A549 (cell line): ENCODE measurements around the gene BET1L. TPM values are rescaled to one million over a fixed set of nuclear protein-coding genes. Genes with fewer than 3 reads are reported as not detected.

ENCODE experiments used
- ATAC-seq, 2 experiments: fragments of 200-7000 bp in 1 of 2; fragments of >200 bp in 1 of 2; cut with Nextera tagmentation in 1 of 2; cut with Tn5 transposase in 1 of 2; 3 replicates each; pipeline versions ENCODE4 v1.8.0 to v1.9.1; 2018 to 2020; ENCODE audit warnings: mild to moderate bottlenecking in 1 of 2, moderate library complexity in 1 of 2
- CTCF ChIA-PET: fragments of 300-600 bp; sonication (Branson Sonifier 250); formaldehyde crosslinking; extraction: SDS; loops from one replicate; lab custom pipeline; 2021; ENCODE audit warnings: antibody characterized with exemption, inconsistent platforms; lab: Yijun Ruan, JAX
- POLR2A ChIA-PET: fragments of 350-600 bp; formaldehyde crosslinking; extraction: SDS; loops from one replicate; lab custom pipeline; 2021; ENCODE audit warnings: antibody characterized with exemption, inconsistent platforms; lab: Yijun Ruan, JAX
- DNase-seq, 2 experiments: peaks; one replicate each; pipeline versions ENCODE4 v3.0.0 to v3.0.0-alpha.2; 2011 to 2016; ENCODE audit warnings: low read depth in 1 of 2, low spot score in 1 of 2
- FAIRE-seq: peaks from 2 replicates; lab custom pipeline; 2011; peaks lifted over from hg19 to GRCh38; lab: Jason Lieb, UNC
- H3K27ac ChIP-seq, 2 experiments: fragments of >200 bp; sonication (Bioruptor Twin); formaldehyde crosslinking; 3 replicates each; pipeline ENCODE4 v1.5.1; 2016 to 2017
- H3K4me1 ChIP-seq: fragments of >200 bp; sonication (Bioruptor Twin); formaldehyde crosslinking; 3 replicates; pipeline ENCODE4 v1.6.1; 2016
- H3K4me2 ChIP-seq: fragments of >200 bp; sonication (Bioruptor Twin); formaldehyde crosslinking; 3 replicates; pipeline ENCODE4 v1.6.1; 2016
- H3K4me3 ChIP-seq: fragments of >200 bp; sonication (Bioruptor Twin); formaldehyde crosslinking; 3 replicates; pipeline ENCODE4 v1.5.1; 2016
- H3K9me3 ChIP-seq: fragments of >200 bp; sonication (Bioruptor Twin); formaldehyde crosslinking; 3 replicates; pipeline ENCODE4 v1.6.1; 2016
- CEBPB ChIP-seq, 2 experiments: fragments of >200 bp in 1 of 2; sonication (Bioruptor Twin) in 1 of 2; formaldehyde crosslinking in 1 of 2; IDR thresholded peaks; 2 replicates each; pipeline ENCODE4 v1.6.1; 2012 to 2016
- CHD2 ChIP-seq: fragments of 150-350 bp; IDR thresholded peaks from 2 replicates; pipeline ENCODE4 v1.6.1; 2014; ENCODE audit warnings: low read length; ENCODE audit not compliant: partially characterized antibody
- EP300 ChIP-seq, 2 experiments: fragments of >200 bp; sonication (Bioruptor Twin); formaldehyde crosslinking; IDR thresholded peaks; 2 replicates in 1 of 2; 3 replicates in 1 of 2; pipeline ENCODE4 v1.6.1; 2016 to 2017
- ESRRA ChIP-seq: fragments of 150-350 bp; IDR thresholded peaks from 2 replicates; pipeline ENCODE4 v1.6.1; 2014; ENCODE audit warnings: mild to moderate bottlenecking, low read length, borderline replicate concordance
- FOSL2 ChIP-seq, 2 experiments: fragments of 450-650 bp in 1 of 2; fragments of >200 bp in 1 of 2; sonication (Bioruptor Twin) in 1 of 2; formaldehyde crosslinking; IDR thresholded peaks; 2 replicates each; pipeline versions ENCODE4 v1.5.0 to v1.6.1; 2016 to 2020; ENCODE audit warnings: mild to moderate bottlenecking in 1 of 2, moderate library complexity in 1 of 2
- FOXS1 ChIP-seq: fragments of 250-450 bp; sonication (Bioruptor Pico); IDR thresholded peaks from 2 replicates; pipeline ENCODE4 v1.5.0; 2020; ENCODE audit warnings: mild to moderate bottlenecking, moderate library complexity
- GATA3 ChIP-seq: IDR thresholded peaks from 2 replicates; pipeline ENCODE4 v1.6.1; 2012; ENCODE audit warnings: borderline replicate concordance
- HOXA7 ChIP-seq: fragments of 250-450 bp; sonication (Bioruptor Pico); IDR thresholded peaks from 2 replicates; pipeline ENCODE4 v1.5.0; 2020; ENCODE audit warnings: mild to moderate bottlenecking, moderate library complexity
- HOXB13 ChIP-seq: fragments of 250-450 bp; sonication (Bioruptor Pico); IDR thresholded peaks from 2 replicates; pipeline ENCODE4 v1.5.0; 2020; ENCODE audit warnings: low read depth, mild to moderate bottlenecking, moderate library complexity
- JUN ChIP-seq, 2 experiments: fragments of >200 bp; sonication (Bioruptor Twin); formaldehyde crosslinking; IDR thresholded peaks; 2 replicates in 1 of 2; 3 replicates in 1 of 2; pipeline ENCODE4 v1.6.1; 2016 to 2017
- JUNB ChIP-seq: fragments of >200 bp; sonication (Bioruptor Twin); formaldehyde crosslinking; IDR thresholded peaks from 2 replicates; pipeline ENCODE4 v1.6.1; 2016
- PHF8 ChIP-seq: fragments of 200-600 bp; sonication (generic); IDR thresholded peaks from 2 replicates; pipeline ENCODE4 v1.6.1; 2016; ENCODE audit warnings: low read depth, mild to moderate bottlenecking, antibody characterized with exemption, moderate library complexity, borderline replicate concordance
- POLR2A ChIP-seq: IDR thresholded peaks from 2 replicates; pipeline ENCODE4 v1.6.1; 2012; ENCODE audit warnings: mild to moderate bottlenecking, low read length
- POLR2AphosphoS2 ChIP-seq: conservative IDR thresholded peaks from 2 replicates; pipeline ENCODE4 v1.6.1; 2012; ENCODE audit warnings: low read length, improper control_type of control experiment, inconsistent platforms
- RAD21 ChIP-seq, 2 experiments: fragments of >200 bp in 1 of 2; sonication (Bioruptor Twin) in 1 of 2; formaldehyde crosslinking in 1 of 2; IDR thresholded peaks in 1 of 2; conservative IDR thresholded peaks in 1 of 2; 2 replicates in 1 of 2; 3 replicates in 1 of 2; pipeline ENCODE4 v1.6.1; 2012 to 2018; ENCODE audit warnings: inconsistent platforms in 1 of 2
- RARB ChIP-seq: fragments of 250-450 bp; sonication (Bioruptor Pico); IDR thresholded peaks from 2 replicates; pipeline ENCODE4 v1.8.0; 2021; ENCODE audit warnings: mild to moderate bottlenecking, moderate library complexity
- RCOR1 ChIP-seq: fragments of 150-350 bp; IDR thresholded peaks from 2 replicates; pipeline ENCODE4 v1.6.1; 2014; ENCODE audit warnings: antibody characterized with exemption, low read length, low read depth
- RFX5 ChIP-seq: fragments of 450-650 bp; IDR thresholded peaks from 2 replicates; pipeline ENCODE4 v1.7.1; 2014; ENCODE audit warnings: antibody characterized with exemption, mild to moderate bottlenecking, moderate library complexity
- TFCP2L1 ChIP-seq: fragments of 250-450 bp; sonication (Bioruptor Pico); IDR thresholded peaks from 2 replicates; pipeline ENCODE4 v1.5.0; 2021; ENCODE audit warnings: mild to moderate bottlenecking
- TP53 ChIP-seq: fragments of 250-450 bp; sonication (Bioruptor Pico); IDR thresholded peaks from 2 replicates; pipeline ENCODE4 v1.5.0; 2021; ENCODE audit warnings: mild to moderate bottlenecking, moderate library complexity
- ZFP36 ChIP-seq: fragments of 450-650 bp; IDR thresholded peaks from 2 replicates; pipeline ENCODE4 v1.6.1; 2014; ENCODE audit warnings: borderline replicate concordance; ENCODE audit not compliant: partially characterized antibody
- ZNF302 ChIP-seq: fragments of 250-450 bp; sonication (Bioruptor Pico); IDR thresholded peaks from 2 replicates; pipeline ENCODE4 v1.9.0; 2021; ENCODE audit warnings: inconsistent platforms, mild to moderate bottlenecking, moderate library complexity
- WGBS: methylation state at CpG from one replicate; pipeline ENCODE4 v1.1.6; 2017; ENCODE audit errors: missing lambda C conversion rate; 5-methylcytosine and 5-hydroxymethylcytosine counted together
- polyA minus RNA-seq: library from RNA; depleted of rRNA, polyadenylated mRNA; stranded (reverse); fragments of >200 nt; gene quantifications from 2 replicates; pipeline ENCODE4 v1.2.3, GENCODE V29; 2011; rRNA and poly(A)+ RNA removed
- polyA plus RNA-seq, 4 experiments: library from polyadenylated mRNA; depleted of rRNA in 3 of 4; stranded (reverse); fragments of >200 nt; fragmentation: RNase III in 1 of 4; extraction: RNeasy Plus Mini Kit Qiagen cat#74134 plus additional on column Dnase treatment in 1 of 4; gene quantifications; 2 replicates in 3 of 4; 3 replicates in 1 of 4; pipeline ENCODE4 v1.2.3, GENCODE V29; 2011 to 2017
- TF ChIP-seq, protein P1 (sequence below): fragments of 250-450 bp; sonication (Bioruptor Pico); IDR thresholded peaks from 2 replicates; pipeline ENCODE4 v1.5.0; 2021; ENCODE audit warnings: mild to moderate bottlenecking, moderate library complexity, borderline replicate concordance
- TF ChIP-seq, protein P2 (sequence below): IDR thresholded peaks from 2 replicates; pipeline ENCODE4 v1.6.1; 2012
- TF ChIP-seq, protein P3 (sequence below): IDR thresholded peaks from 2 replicates; pipeline ENCODE4 v1.6.1; 2012
- TF ChIP-seq, protein P4 (sequence below): fragments of >200 bp; sonication (Bioruptor Twin); formaldehyde crosslinking; IDR thresholded peaks from 3 replicates; pipeline ENCODE4 v1.6.1; 2016
- TF ChIP-seq, protein P5 (sequence below): fragments of 150-350 bp; IDR thresholded peaks from 2 replicates; pipeline ENCODE4 v1.6.1; 2014; ENCODE audit warnings: low read depth, mild to moderate bottlenecking, low read length
- TF ChIP-seq, protein P6 (sequence below): fragments of >200 bp; sonication (Bioruptor Twin); formaldehyde crosslinking; IDR thresholded peaks from 2 replicates; pipeline ENCODE4 v1.6.1; 2016
- TF ChIP-seq, protein P7 (sequence below): IDR thresholded peaks from 2 replicates; pipeline ENCODE4 v1.6.1; 2012; ENCODE audit warnings: low read depth, borderline replicate concordance
- TF ChIP-seq, protein P8 (sequence below): fragments of >200 bp; sonication (Bioruptor Twin); formaldehyde crosslinking; IDR thresholded peaks from 3 replicates; pipeline ENCODE4 v1.5.1; 2016

Gene BET1L, protein sequence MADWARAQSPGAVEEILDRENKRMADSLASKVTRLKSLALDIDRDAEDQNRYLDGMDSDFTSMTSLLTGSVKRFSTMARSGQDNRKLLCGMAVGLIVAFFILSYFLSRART
- 44.5 and 54.0 TPM in 2 replicates for polyA plus RNA-seq (2011; rRNA removed)
- polyA plus RNA-seq (2012; cell fraction: cytosol; rRNA removed), result 38.5 and 53.0 TPM in 2 replicates
- polyA plus RNA-seq (2012; cell fraction: nucleus; rRNA removed), result 43.9 and 46.5 TPM in 2 replicates
- polyA plus RNA-seq (2017; fragmentation: RNase III; extraction: RNeasy Plus Mini Kit Qiagen cat#74134 plus additional on column Dnase treatment), result 26.4 to 28.5 TPM (median 28.3 TPM) in 3 replicates
- 52.5 and 55.5 TPM in 2 replicates for polyA minus RNA-seq

DNA sequence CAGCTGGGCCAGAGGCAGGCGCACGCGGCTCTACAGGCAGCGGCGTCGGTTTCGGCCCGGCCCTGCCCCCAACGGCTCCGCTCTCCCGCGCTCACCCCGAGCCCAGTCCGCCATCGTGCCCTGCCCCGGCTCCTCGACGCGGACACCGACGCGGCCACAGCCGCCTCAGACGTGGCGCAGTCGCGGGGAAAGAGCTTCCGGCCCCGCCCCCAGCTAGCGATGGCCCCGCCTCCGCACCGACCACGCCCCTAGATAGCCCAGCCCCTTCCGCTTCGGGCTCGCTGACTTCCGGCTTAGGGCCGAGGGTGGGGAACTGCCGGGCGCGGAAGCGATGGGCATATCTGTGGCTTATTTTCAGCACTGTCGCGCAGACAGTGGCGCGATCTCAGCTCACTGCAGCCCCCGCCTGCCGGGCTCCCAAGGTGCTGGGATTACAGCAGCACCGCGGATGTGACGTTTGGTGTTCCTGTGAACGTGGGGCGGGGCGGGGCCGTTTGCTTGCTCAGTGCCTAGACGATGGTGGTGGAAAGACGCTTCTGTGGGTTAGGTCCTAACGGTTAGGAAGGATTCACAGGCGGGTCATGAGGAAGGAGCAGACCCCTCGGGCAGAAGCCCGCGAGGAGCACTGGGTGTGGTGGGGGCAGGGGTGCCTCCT lies at the start of gene BET1L, which contains the start of gene RIC8A:
BET1L (minus strand) TSS at position 192 of the 655 bp plus-strand sequence; CDS start at position 114, 78 bp downstream.
RIC8A (plus strand) TSS at position 501 of the 655 bp plus-strand sequence. CDS start 1,147 bp downstream, outside the sequence.
- WGBS, result 2% methylated on average over 9 of the region's 63 CpGs
- FAIRE-seq (peak; percentile 43), ATAC-seq (peak; percentile 72 to 84), DNase-seq (peak; percentile 96 to 99)
- peak within 1 kb of the TSS; percentile 90 to 94 for H3K27ac ChIP-seq
- H3K4me1 ChIP-seq, result peaks cover 26% of the 10 kb centered on the region
- peak within 1 kb of the TSS; percentile 100 for H3K4me3 ChIP-seq
- ChIA-PET CTCF (interaction anchor here (1.0 kb wide), 2 partner anchors 10 to 155 kb away, joined by 3 read pairs; a partner anchor contains a TSS), POLR2A (interaction anchor here (0.6 to 1.9 kb wide), 20 partner anchors 9 to 328 kb away, joined by 3 to 21 read pairs (median 4); partner anchors contain the start of genes HRAS, PSMD13, PTDSS2 and RNH1)
- no peaks in the 10 kb centered on the region for H3K9me3 ChIP-seq
- H3K4me2 ChIP-seq, result peak within 1 kb of the TSS; percentile 96
- TF ChIP-seq, protein P1, sequence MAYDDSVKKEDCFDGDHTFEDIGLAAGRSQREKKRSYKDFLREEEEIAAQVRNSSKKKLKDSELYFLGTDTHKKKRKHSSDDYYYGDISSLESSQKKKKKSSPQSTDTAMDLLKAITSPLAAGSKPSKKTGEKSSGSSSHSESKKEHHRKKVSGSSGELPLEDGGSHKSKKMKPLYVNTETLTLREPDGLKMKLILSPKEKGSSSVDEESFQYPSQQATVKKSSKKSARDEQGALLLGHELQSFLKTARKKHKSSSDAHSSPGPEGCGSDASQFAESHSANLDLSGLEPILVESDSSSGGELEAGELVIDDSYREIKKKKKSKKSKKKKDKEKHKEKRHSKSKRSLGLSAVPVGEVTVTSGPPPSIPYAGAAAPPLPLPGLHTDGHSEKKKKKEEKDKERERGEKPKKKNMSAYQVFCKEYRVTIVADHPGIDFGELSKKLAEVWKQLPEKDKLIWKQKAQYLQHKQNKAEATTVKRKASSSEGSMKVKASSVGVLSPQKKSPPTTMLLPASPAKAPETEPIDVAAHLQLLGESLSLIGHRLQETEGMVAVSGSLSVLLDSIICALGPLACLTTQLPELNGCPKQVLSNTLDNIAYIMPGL (CRISPR knock-in tag), result no peak
- TF ChIP-seq TP53 (CRISPR knock-in tag) (0 out of 2 replicates have a peak, but pooled peaks have one; percentile 17), RARB (CRISPR knock-in tag) (no peak), ZFP36 (no peak), RFX5 (0 out of 2 replicates have a peak, but pooled peaks have one; percentile 51), JUNB (no peak), ZNF302 (CRISPR knock-in tag) (no peak), POLR2A (peak; percentile 96), RCOR1 (no peak), RAD21 (conservative IDR thresholded peaks at IDR 0.05 in 1 of 2, IDR thresholded peaks at IDR 0.05 in 1 of 2) (no peak), CEBPB (IDR thresholded peaks at IDR 0.05) (peak in 1 of 2 experiments; percentile 19; a peak in 1 of 4 replicates), GATA3 (peak; percentile 22; the same call in 1 of the 2 replicates), PHF8 (peak; percentile 92; the same call in 1 of the 2 replicates), EP300 (IDR thresholded peaks at IDR 0.05) (no peak), HOXB13 (no peak), POLR2AphosphoS2 (no peak), JUN (IDR thresholded peaks at IDR 0.05) (peak; percentile 78 to 95), TFCP2L1 (CRISPR knock-in tag) (peak; percentile 68; the same call in 1 of the 2 replicates), CHD2 (no peak), HOXA7 (CRISPR knock-in tag) (no peak), ESRRA (no peak), FOXS1 (no peak), FOSL2 (IDR thresholded peaks at IDR 0.05) (no peak), FOSL2 (CRISPR knock-in tag; IDR thresholded peaks at IDR 0.05) (no peak)
- TF ChIP-seq, protein P2, sequence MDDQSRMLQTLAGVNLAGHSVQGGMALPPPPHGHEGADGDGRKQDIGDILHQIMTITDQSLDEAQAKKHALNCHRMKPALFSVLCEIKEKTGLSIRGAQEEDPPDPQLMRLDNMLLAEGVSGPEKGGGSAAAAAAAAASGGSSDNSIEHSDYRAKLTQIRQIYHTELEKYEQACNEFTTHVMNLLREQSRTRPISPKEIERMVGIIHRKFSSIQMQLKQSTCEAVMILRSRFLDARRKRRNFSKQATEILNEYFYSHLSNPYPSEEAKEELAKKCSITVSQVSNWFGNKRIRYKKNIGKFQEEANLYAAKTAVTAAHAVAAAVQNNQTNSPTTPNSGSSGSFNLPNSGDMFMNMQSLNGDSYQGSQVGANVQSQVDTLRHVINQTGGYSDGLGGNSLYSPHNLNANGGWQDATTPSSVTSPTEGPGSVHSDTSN, result peak; percentile 12; the same call in 1 of the 2 replicates
- TF ChIP-seq, protein P3, sequence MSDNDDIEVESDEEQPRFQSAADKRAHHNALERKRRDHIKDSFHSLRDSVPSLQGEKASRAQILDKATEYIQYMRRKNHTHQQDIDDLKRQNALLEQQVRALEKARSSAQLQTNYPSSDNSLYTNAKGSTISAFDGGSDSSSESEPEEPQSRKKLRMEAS, result peak; percentile 49
- TF ChIP-seq, protein P4, sequence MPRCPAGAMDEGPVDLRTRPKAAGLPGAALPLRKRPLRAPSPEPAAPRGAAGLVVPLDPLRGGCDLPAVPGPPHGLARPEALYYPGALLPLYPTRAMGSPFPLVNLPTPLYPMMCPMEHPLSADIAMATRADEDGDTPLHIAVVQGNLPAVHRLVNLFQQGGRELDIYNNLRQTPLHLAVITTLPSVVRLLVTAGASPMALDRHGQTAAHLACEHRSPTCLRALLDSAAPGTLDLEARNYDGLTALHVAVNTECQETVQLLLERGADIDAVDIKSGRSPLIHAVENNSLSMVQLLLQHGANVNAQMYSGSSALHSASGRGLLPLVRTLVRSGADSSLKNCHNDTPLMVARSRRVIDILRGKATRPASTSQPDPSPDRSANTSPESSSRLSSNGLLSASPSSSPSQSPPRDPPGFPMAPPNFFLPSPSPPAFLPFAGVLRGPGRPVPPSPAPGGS, result peak; percentile 84; the same call in 2 of the 3 replicates
- TF ChIP-seq, protein P5, sequence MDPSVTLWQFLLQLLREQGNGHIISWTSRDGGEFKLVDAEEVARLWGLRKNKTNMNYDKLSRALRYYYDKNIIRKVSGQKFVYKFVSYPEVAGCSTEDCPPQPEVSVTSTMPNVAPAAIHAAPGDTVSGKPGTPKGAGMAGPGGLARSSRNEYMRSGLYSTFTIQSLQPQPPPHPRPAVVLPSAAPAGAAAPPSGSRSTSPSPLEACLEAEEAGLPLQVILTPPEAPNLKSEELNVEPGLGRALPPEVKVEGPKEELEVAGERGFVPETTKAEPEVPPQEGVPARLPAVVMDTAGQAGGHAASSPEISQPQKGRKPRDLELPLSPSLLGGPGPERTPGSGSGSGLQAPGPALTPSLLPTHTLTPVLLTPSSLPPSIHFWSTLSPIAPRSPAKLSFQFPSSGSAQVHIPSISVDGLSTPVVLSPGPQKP, result no peak
- TF ChIP-seq, protein P6, sequence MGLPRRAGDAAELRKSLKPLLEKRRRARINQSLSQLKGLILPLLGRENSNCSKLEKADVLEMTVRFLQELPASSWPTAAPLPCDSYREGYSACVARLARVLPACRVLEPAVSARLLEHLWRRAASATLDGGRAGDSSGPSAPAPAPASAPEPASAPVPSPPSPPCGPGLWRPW, result no peak
- TF ChIP-seq, protein P7, sequence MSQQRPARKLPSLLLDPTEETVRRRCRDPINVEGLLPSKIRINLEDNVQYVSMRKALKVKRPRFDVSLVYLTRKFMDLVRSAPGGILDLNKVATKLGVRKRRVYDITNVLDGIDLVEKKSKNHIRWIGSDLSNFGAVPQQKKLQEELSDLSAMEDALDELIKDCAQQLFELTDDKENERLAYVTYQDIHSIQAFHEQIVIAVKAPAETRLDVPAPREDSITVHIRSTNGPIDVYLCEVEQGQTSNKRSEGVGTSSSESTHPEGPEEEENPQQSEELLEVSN, result peak; percentile 41
- TF ChIP-seq, protein P8, sequence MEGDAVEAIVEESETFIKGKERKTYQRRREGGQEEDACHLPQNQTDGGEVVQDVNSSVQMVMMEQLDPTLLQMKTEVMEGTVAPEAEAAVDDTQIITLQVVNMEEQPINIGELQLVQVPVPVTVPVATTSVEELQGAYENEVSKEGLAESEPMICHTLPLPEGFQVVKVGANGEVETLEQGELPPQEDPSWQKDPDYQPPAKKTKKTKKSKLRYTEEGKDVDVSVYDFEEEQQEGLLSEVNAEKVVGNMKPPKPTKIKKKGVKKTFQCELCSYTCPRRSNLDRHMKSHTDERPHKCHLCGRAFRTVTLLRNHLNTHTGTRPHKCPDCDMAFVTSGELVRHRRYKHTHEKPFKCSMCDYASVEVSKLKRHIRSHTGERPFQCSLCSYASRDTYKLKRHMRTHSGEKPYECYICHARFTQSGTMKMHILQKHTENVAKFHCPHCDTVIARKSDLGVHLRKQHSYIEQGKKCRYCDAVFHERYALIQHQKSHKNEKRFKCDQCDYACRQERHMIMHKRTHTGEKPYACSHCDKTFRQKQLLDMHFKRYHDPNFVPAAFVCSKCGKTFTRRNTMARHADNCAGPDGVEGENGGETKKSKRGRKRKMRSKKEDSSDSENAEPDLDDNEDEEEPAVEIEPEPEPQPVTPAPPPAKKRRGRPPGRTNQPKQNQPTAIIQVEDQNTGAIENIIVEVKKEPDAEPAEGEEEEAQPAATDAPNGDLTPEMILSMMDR, result no peak
